K562 (cell line): ENCODE results near the gene ADCY1. TPM values are rescaled to one million over a fixed set of nuclear protein-coding genes. Genes with fewer than 3 reads are reported as not detected.

Source experiments
- ATAC-seq: fragments of 200-7000 bp; cut with Tn5 transposase; 3 replicates; pipeline ENCODE4 v1.9.1; 2020; ENCODE audit warnings: moderate library complexity
- BruUV-seq: library from RNA; stranded (reverse); fragments of 400-500 nt; replicated peaks from 2 replicates; lab custom pipeline; 2021; lab: Mats Ljungman, UMichigan
- CTCF ChIA-PET: fragments of 300-600 bp; formaldehyde crosslinking; extraction: SDS; loops from one replicate; lab custom pipeline; 2021; ENCODE audit warnings: low intra/inter-chr PET ratio; lab: Yijun Ruan, JAX
- POLR2A ChIA-PET: fragments of 300-600, 350-650 bp; sonication (Branson Sonifier 250); formaldehyde crosslinking; extraction: SDS; loops from one replicate; lab custom pipeline; 2021; ENCODE audit warnings: antibody characterized with exemption, inconsistent platforms; lab: Yijun Ruan, JAX
- DNase-seq, 4 experiments: peaks; one replicate each; pipeline versions ENCODE4 v3.0.0 to v3.0.0-alpha.2; 2011 to 2018; ENCODE audit warnings: low spot score in 3 of 4, mixed read lengths in 3 of 4; ENCODE audit errors: extremely low read depth in 1 of 4
- FAIRE-seq: peaks from 2 replicates; lab custom pipeline; 2011; peaks lifted over from hg19 to GRCh38; lab: Jason Lieb, UNC
- H2AFZ ChIP-seq: 2 replicates; pipeline ENCODE4 v1.6.0; 2011; ENCODE audit warnings: low read depth, low read length, control low read depth, inconsistent platforms
- H3K27ac ChIP-seq: fragments of 200-600 bp; 3 replicates; pipeline ENCODE4 v1.8.0; 2011; ENCODE audit warnings: low read depth, mild to moderate bottlenecking, control low read depth, inconsistent platforms, low read length, moderate library complexity, mixed read lengths; ENCODE audit errors: extremely low read depth
- H3K27me3 ChIP-seq, 2 experiments: fragments of 300-600 bp in 1 of 2; 2 replicates in 1 of 2; 3 replicates in 1 of 2; pipeline versions ENCODE4 v1.6.0 to v1.8.0; 2011; ENCODE audit warnings: inconsistent platforms in 2 of 2, low read length in 2 of 2, mild to moderate bottlenecking in 1 of 2, mixed read lengths in 1 of 2, moderate library complexity in 1 of 2; ENCODE audit not compliant: control insufficient read depth in 2 of 2, insufficient read depth in 2 of 2
- H3K36me3 ChIP-seq: fragments of 300-600 bp; 3 replicates; pipeline ENCODE4 v1.8.0; 2011; ENCODE audit warnings: mild to moderate bottlenecking, low read length, inconsistent platforms; ENCODE audit not compliant: control insufficient read depth, insufficient read depth
- H3K4me1 ChIP-seq, 2 experiments: fragments of 200-600 bp in 1 of 2; replicated peaks in 1 of 2; 2 replicates in 1 of 2; 3 replicates in 1 of 2; pipeline versions ENCODE4 v1.5.1 to v1.8.0; 2011; ENCODE audit warnings: inconsistent platforms in 2 of 2, low read length in 2 of 2, mild to moderate bottlenecking in 1 of 2, mixed read lengths in 1 of 2, moderate library complexity in 1 of 2; ENCODE audit not compliant: control insufficient read depth in 2 of 2, insufficient read depth in 2 of 2
- H3K4me2 ChIP-seq: 2 replicates; pipeline ENCODE4 v1.6.1; 2011; ENCODE audit warnings: low read length, control low read depth, inconsistent platforms, mixed read lengths; ENCODE audit not compliant: insufficient read depth
- H3K4me3 ChIP-seq: fragments of 200-600 bp; sonication (generic), shearing (Covaris generic); 2 replicates; pipeline ENCODE4 v1.5.1; 2016; ENCODE audit warnings: control low read depth, inconsistent platforms
- H3K79me2 ChIP-seq: fragments of 200-600 bp; 3 replicates; pipeline ENCODE4 v1.8.0; 2011; ENCODE audit warnings: low read length, inconsistent platforms; ENCODE audit not compliant: control insufficient read depth, insufficient read depth
- H3K9ac ChIP-seq, 2 experiments: 2 replicates each; pipeline versions ENCODE4 v1.6.0 to v1.6.1; 2011; ENCODE audit warnings: low read depth in 2 of 2, low read length in 2 of 2, control low read depth in 1 of 2, inconsistent platforms in 1 of 2, mild to moderate bottlenecking in 1 of 2, mixed read lengths in 1 of 2; ENCODE audit not compliant: insufficient read depth in 1 of 2
- H3K9me1 ChIP-seq: one replicate; pipeline ENCODE4 v1.6.0; 2011; ENCODE audit warnings: inconsistent platforms, mild to moderate bottlenecking, low read length, moderate library complexity; ENCODE audit not compliant: control insufficient read depth, insufficient read depth
- H3K9me3 ChIP-seq: replicated peaks from 2 replicates; pipeline ENCODE4 v1.5.1; 2011; ENCODE audit warnings: low read depth, low read length, inconsistent platforms; ENCODE audit not compliant: control insufficient read depth, insufficient read depth
- H4K20me1 ChIP-seq: replicated peaks from 2 replicates; pipeline ENCODE4 v1.6.1; 2011; ENCODE audit warnings: low read length, inconsistent platforms, mixed read lengths; ENCODE audit not compliant: control insufficient read depth, insufficient read depth
- CBX8 ChIP-seq: fragments of 200-600 bp; sonication (generic); IDR thresholded peaks from 2 replicates; pipeline ENCODE4 v1.6.1; 2012; ENCODE audit warnings: borderline replicate concordance, mixed run types, low read depth, mild to moderate bottlenecking, moderate library complexity, mixed read lengths, low read length, control low read depth, inconsistent platforms; ENCODE audit not compliant: poor library complexity, severe bottlenecking; ENCODE audit errors: extremely low read depth
- CXXC5 ChIP-seq: fragments of 250-450 bp; sonication (Bioruptor Pico); IDR thresholded peaks from 2 replicates; pipeline ENCODE4 v1.8.0; 2022; ENCODE audit warnings: inconsistent platforms, mild to moderate bottlenecking, moderate library complexity
- GTF2A2 ChIP-seq: IDR thresholded peaks from 2 replicates; pipeline ENCODE4 v1.6.1; 2016; ENCODE audit warnings: mild to moderate bottlenecking, missing genetic modification characterization, missing compliant biosample characterization
- MYBL2 ChIP-seq, 2 experiments: fragments of 450-650 bp in 1 of 2; sonication (generic) in 1 of 2; formaldehyde crosslinking in 1 of 2; IDR thresholded peaks; 2 replicates each; pipeline versions ENCODE4 v1.6.1 to v1.8.1; 2017 to 2022; ENCODE audit warnings: borderline replicate concordance in 1 of 2, inconsistent platforms in 1 of 2, low read depth in 1 of 2, mild to moderate bottlenecking in 1 of 2, missing genetic modification reagents in 1 of 2, moderate library complexity in 1 of 2
- PHTF2 ChIP-seq: fragments of 250-450 bp; sonication (Bioruptor Pico); IDR thresholded peaks from 2 replicates; pipeline ENCODE4 v1.5.0; 2021; ENCODE audit warnings: mild to moderate bottlenecking
- SMARCA5 ChIP-seq: fragments of 450-650 bp; IDR thresholded peaks from 2 replicates; pipeline ENCODE4 v1.6.1; 2016
- SP1 ChIP-seq: sonication (generic); formaldehyde crosslinking; IDR thresholded peaks from 2 replicates; pipeline ENCODE4 v1.8.1; 2022; ENCODE audit warnings: mild to moderate bottlenecking, missing genetic modification reagents
- whole genome bisulfite sequencing: fragments of 100-300 bp; shearing (Covaris generic); methylation state at CpG from one replicate; pipeline ENCODE4 v1.1.6; 2016; ENCODE audit warnings: low coverage, mixed read lengths; ENCODE audit not compliant: insufficient coverage; ENCODE audit errors: missing lambda C conversion rate; 5-methylcytosine and 5-hydroxymethylcytosine counted together
- in situ Hi-C: fragments of 300-500 bp; cut with MboI; formaldehyde crosslinking; loops from 4 replicates; pipeline ENCODE4 v1.15.0; 2018; ENCODE audit warnings: inconsistent platforms, mixed read lengths
- intact Hi-C: fragments of 100-400 bp; cut with micrococcal nuclease; formaldehyde crosslinking; loops from 2 replicates; pipeline ENCODE4 v1.14.2; 2022
- polyA plus RNA-seq, 8 experiments: library from polyadenylated mRNA; depleted of rRNA in 4 of 8; stranded (reverse) in 5 of 8; unstranded in 3 of 8; fragments of >200 nt; fragmentation: Nextera tagmentation in 2 of 8; fragmentation: Illumina TruSeq in 1 of 8; extraction: Ambion mirVana in 2 of 8; extraction: Trizol in 1 of 8; gene quantifications; 2 replicates each; pipeline versions ENCODE4 v1.2.1 to v1.2.3, GENCODE V29; 2011 to 2014; ENCODE audit warnings: inconsistent platforms in 1 of 8, missing spikeins in 1 of 8
- total RNA-seq, 7 experiments: library from RNA; depleted of rRNA in 6 of 7; stranded (reverse); fragments of >200 nt in 6 of 7; fragmentation: Illumina TruSeq in 2 of 7; extraction: Trizol in 2 of 7; gene quantifications; 2 replicates each; pipeline versions ENCODE4 v1.2.1 to v1.2.3, GENCODE V29; 2011 to 2021; ENCODE audit warnings: low replicate concordance in 1 of 7
- TF ChIP-seq, protein P1 (sequence below), 2 experiments: fragments of 450-650 bp in 1 of 2; sonication (generic) in 1 of 2; formaldehyde crosslinking; conservative IDR thresholded peaks; 2 replicates each; pipeline versions ENCODE4 v1.4.0 to v1.8.1; 2020 to 2022; ENCODE audit warnings: mild to moderate bottlenecking in 1 of 2, missing genetic modification reagents in 1 of 2
- TF ChIP-seq, protein P2 (sequence below): fragments of 250-450 bp; sonication (Bioruptor Pico); IDR thresholded peaks from 2 replicates; pipeline ENCODE4 v1.5.0; 2022; ENCODE audit warnings: mild to moderate bottlenecking

ADCY1 gene
- total and polyA plus RNA-seq, 9 of the 15 experiments (the other 6 are each of a cell fraction or from before 2014, with no cell fraction given), result under 0.01 to 0.18 (median 0.10) TPM; not detected in 4

DNA sequence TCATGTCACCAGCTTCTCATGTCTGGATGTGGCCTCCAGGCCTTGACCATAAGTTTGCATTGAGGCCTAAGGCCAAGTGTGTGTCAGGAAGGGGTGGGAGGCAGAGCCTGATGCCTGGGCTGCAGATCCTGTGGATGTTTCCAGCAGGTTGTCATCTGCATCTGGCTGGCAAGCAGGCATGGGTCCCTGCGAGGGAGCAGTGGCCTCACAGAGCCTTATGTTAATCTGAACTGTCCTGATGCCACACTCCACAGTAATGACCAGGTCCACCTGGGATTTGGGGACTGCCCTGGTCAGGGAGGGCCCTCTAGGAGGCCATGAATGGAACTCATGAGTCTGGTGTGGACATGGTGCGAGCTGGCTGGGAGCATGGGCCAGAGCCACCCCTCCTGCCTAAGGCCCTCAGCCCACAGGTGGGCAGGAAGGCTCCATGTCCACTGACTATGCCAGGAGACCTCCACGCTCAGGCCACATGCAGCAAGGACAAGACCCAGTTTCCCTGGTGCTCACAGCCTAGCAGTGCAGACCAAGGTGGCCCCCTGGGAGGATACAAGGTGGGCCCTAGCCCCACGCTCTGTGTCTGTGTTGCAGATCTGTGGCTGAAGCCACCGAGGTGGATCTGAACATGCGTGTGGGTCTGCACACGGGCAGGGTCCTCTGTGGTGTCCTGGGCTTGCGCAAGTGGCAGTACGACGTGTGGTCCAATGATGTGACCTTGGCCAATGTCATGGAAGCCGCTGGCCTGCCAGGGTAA lies 83.1 kb downstream of the ADCY1 start:
- Histone ChIP-seq H3K9me1 (no peaks in the 10 kb centered on the region), H3K27ac (no peak overlapping the region), H3K36me3 (no peaks in the 10 kb centered on the region), H3K4me2 (no peak overlapping the region), H3K4me1 (no peaks in the 10 kb centered on the region), H4K20me1 (no peaks in the 10 kb centered on the region; the same call in 1 of the 2 replicates), H3K4me3 (no peak overlapping the region), H2AFZ (no peak overlapping the region), H3K27me3 (peaks cover 0 to 20% of the 10 kb centered on the region in 2 experiments; a peak in 2 of 5 replicates), H3K9me3 (no peaks in the 10 kb centered on the region), H3K9ac (no peak overlapping the region), H3K79me2 (no peaks in the 10 kb centered on the region)
- in situ Hi-C loops (no loop called here), intact Hi-C loops (no loop called here)
- DNase-seq, result no peak
- BruUV-seq, result no TSS peak
- no peak for FAIRE-seq
- no peak for ATAC-seq
- whole genome bisulfite sequencing, result 1% methylated on average over 9 of the region's 11 CpGs
- TF ChIP-seq, protein P1, sequence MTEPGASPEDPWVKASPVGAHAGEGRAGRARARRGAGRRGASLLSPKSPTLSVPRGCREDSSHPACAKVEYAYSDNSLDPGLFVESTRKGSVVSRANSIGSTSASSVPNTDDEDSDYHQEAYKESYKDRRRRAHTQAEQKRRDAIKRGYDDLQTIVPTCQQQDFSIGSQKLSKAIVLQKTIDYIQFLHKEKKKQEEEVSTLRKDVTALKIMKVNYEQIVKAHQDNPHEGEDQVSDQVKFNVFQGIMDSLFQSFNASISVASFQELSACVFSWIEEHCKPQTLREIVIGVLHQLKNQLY (CRISPR knock-in tag; conservative IDR thresholded peaks at IDR 0.05), result no peak
- no peak for TF ChIP-seq SP1 (CRISPR knock-in tag)
- TF ChIP-seq SMARCA5, result no peak
- TF ChIP-seq MYBL2 (IDR thresholded peaks at IDR 0.05; ENCODE audit: low read depth), result no peak
- no peak for TF ChIP-seq MYBL2 (CRISPR knock-in tag; IDR thresholded peaks at IDR 0.05; ENCODE audit: borderline replicate concordance)
- TF ChIP-seq CBX8, result no peak
- TF ChIP-seq CXXC5 (CRISPR knock-in tag), result no peak
- TF ChIP-seq PHTF2 (CRISPR knock-in tag), result no peak
- TF ChIP-seq, protein P2, sequence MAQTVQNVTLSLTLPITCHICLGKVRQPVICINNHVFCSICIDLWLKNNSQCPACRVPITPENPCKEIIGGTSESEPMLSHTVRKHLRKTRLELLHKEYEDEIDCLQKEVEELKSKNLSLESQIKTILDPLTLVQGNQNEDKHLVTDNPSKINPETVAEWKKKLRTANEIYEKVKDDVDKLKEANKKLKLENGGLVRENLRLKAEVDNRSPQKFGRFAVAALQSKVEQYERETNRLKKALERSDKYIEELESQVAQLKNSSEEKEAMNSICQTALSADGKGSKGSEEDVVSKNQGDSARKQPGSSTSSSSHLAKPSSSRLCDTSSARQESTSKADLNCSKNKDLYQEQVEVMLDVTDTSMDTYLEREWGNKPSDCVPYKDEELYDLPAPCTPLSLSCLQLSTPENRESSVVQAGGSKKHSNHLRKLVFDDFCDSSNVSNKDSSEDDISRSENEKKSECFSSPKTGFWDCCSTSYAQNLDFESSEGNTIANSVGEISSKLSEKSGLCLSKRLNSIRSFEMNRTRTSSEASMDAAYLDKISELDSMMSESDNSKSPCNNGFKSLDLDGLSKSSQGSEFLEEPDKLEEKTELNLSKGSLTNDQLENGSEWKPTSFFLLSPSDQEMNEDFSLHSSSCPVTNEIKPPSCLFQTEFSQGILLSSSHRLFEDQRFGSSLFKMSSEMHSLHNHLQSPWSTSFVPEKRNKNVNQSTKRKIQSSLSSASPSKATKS (CRISPR knock-in tag), result no peak
- TF ChIP-seq GTF2A2 (tag), result no peak
- CTCF ChIA-PET, result no interaction called here
- POLR2A ChIA-PET, result interaction anchor here (0.7 kb wide), 1 partner anchor 1462 kb away, joined by 4 read pairs; no protein-coding TSS in a partner anchor
